CD14-positive monocyte (primary cell): ENCODE results near the gene MAFG. TPM values are rescaled to one million over a fixed set of nuclear protein-coding genes. Genes with fewer than 3 reads are reported as not detected.

Source experiments
- DNase-seq, 3 donors: peaks; one replicate each; pipeline ENCODE4 v3.0.0-alpha.2; 2011 to 2022
- H2AFZ ChIP-seq: 2 replicates; pipeline ENCODE4 v1.6.0; 2012; ENCODE audit warnings: mild to moderate bottlenecking, low read depth, low read length, inconsistent platforms; ENCODE audit not compliant: insufficient read depth, poor library complexity, severe bottlenecking
- H3K27ac ChIP-seq, 2 donors: 1 replicate in 1 of 2; 2 replicates in 1 of 2; pipeline ENCODE4 v1.5.1; 2012 to 2013; ENCODE audit warnings: low read length in 2 of 2, control low read depth in 1 of 2, inconsistent platforms in 1 of 2, low read depth in 1 of 2, mild to moderate bottlenecking in 1 of 2
- H3K27me3 ChIP-seq, 2 donors: one replicate each; pipeline versions ENCODE4 v1.6.0 to v1.6.1; 2011 to 2013; ENCODE audit warnings: low read length in 2 of 2; ENCODE audit not compliant: control insufficient read depth in 2 of 2, insufficient read depth in 2 of 2
- H3K36me3 ChIP-seq, 2 donors: replicated peaks in 1 of 2; 1 replicate in 1 of 2; 2 replicates in 1 of 2; pipeline versions ENCODE4 v1.5.1 to v1.6.1; 2012 to 2013; ENCODE audit warnings: low read length in 2 of 2, control low read depth in 1 of 2, inconsistent platforms in 1 of 2, mild to moderate bottlenecking in 1 of 2; ENCODE audit not compliant: insufficient read depth in 2 of 2, control insufficient read depth in 1 of 2
- H3K4me1 ChIP-seq, 2 donors: 1 replicate in 1 of 2; 2 replicates in 1 of 2; pipeline versions ENCODE4 v1.5.1 to v1.6.1; 2012 to 2013; ENCODE audit warnings: low read length in 2 of 2, control low read depth in 1 of 2, inconsistent platforms in 1 of 2, mild to moderate bottlenecking in 1 of 2, moderate library complexity in 1 of 2; ENCODE audit not compliant: insufficient read depth in 2 of 2, control insufficient read depth in 1 of 2
- H3K4me2 ChIP-seq: replicated peaks from 2 replicates; pipeline ENCODE3; 2012; ENCODE audit warnings: low read length, moderate library complexity, mild to moderate bottlenecking; ENCODE audit not compliant: poor library complexity, severe bottlenecking; ENCODE audit errors: extremely low read depth
- H3K4me3 ChIP-seq, 3 experiments: fragments of 200-600 bp in 1 of 3; sonication (generic) in 1 of 3; replicated peaks in 1 of 3; 1 replicate in 2 of 3; 2 replicates in 1 of 3; pipeline ENCODE4 v1.5.1; 2011 to 2013; ENCODE audit warnings: low read length in 3 of 3, mild to moderate bottlenecking in 3 of 3, control low read depth in 2 of 3, low read depth in 2 of 3, inconsistent platforms in 1 of 3, moderate library complexity in 1 of 3
- H3K79me2 ChIP-seq: 2 replicates; pipeline ENCODE4 v1.6.0; 2012; ENCODE audit warnings: mild to moderate bottlenecking, control low read depth, inconsistent platforms, low read length, moderate library complexity; ENCODE audit not compliant: insufficient read depth
- H3K9ac ChIP-seq: 2 replicates; pipeline ENCODE4 v1.6.0; 2017; ENCODE audit warnings: low read length, mild to moderate bottlenecking; ENCODE audit not compliant: insufficient read depth, poor library complexity, severe bottlenecking
- H3K9me3 ChIP-seq, 2 donors: replicated peaks in 1 of 2; 1 replicate in 1 of 2; 2 replicates in 1 of 2; pipeline versions ENCODE4 v1.5.1 to v1.6.1; 2012 to 2013; ENCODE audit warnings: low read length in 2 of 2, control low read depth in 1 of 2; ENCODE audit not compliant: control insufficient read depth in 1 of 2, insufficient read depth in 1 of 2
- H4K20me1 ChIP-seq: 2 replicates; pipeline ENCODE4 v1.6.0; 2012; ENCODE audit warnings: mild to moderate bottlenecking, low read length, control low read depth, moderate library complexity; ENCODE audit not compliant: insufficient read depth
- H3K27ac Mint-ChIP-seq, 7 donors: one replicate each; pipeline ENCODE4 v1.8.0; 2020; ENCODE audit warnings: mild to moderate bottlenecking in 7 of 7, mixed read lengths in 7 of 7, moderate library complexity in 6 of 7, inconsistent platforms in 2 of 7
- H3K27me3 Mint-ChIP-seq, 3 donors: one replicate each; pipeline ENCODE4 v1.8.0; 2021 to 2022; ENCODE audit warnings: low read depth in 3 of 3, mild to moderate bottlenecking in 3 of 3, mixed read lengths in 3 of 3, moderate library complexity in 3 of 3, inconsistent platforms in 1 of 3
- H3K36me3 Mint-ChIP-seq, 2 donors: one replicate each; pipeline ENCODE4 v1.8.0; 2020; ENCODE audit warnings: mixed read lengths in 2 of 2, inconsistent platforms in 1 of 2, mild to moderate bottlenecking in 1 of 2
- H3K4me1 Mint-ChIP-seq: one replicate; pipeline ENCODE4 v1.8.0; 2020; ENCODE audit warnings: mild to moderate bottlenecking, mixed read lengths
- H3K4me3 Mint-ChIP-seq, 2 donors: one replicate each; pipeline ENCODE4 v1.8.0; 2020; ENCODE audit warnings: mild to moderate bottlenecking in 2 of 2, mixed read lengths in 2 of 2, moderate library complexity in 1 of 2
- H3K9me3 Mint-ChIP-seq, 7 donors: one replicate each; pipeline ENCODE4 v1.8.0; 2020 to 2022; ENCODE audit warnings: mixed read lengths in 7 of 7, mild to moderate bottlenecking in 6 of 7, moderate library complexity in 6 of 7, inconsistent platforms in 2 of 7
- WGBS: methylation state at CpG from one replicate; pipeline ENCODE4 v1.1.5; 2013; ENCODE audit warnings: missing lambda C conversion rate; ENCODE audit not compliant: insufficient coverage; 5-methylcytosine and 5-hydroxymethylcytosine counted together
- intact Hi-C, 2 donors: fragments of 100-400 bp; cut with micrococcal nuclease; formaldehyde crosslinking; loops; one replicate each; pipeline versions ENCODE4 v1.15.0 to v1.15.1; 2023
- polyA plus RNA-seq, 3 donors: library from polyadenylated mRNA; depleted of rRNA in 1 of 3; unstranded in 2 of 3; stranded (reverse) in 1 of 3; fragments of 300-500 nt in 2 of 3; fragments of >200 nt in 1 of 3; fragmentation: Illumina TruSeq in 2 of 3; gene quantifications; 1 replicate in 2 of 3; 2 replicates in 1 of 3; pipeline ENCODE4 v1.2.3, GENCODE V29; 2012 to 2021
- TF ChIP-seq, protein P1 (sequence below): fragments of 200-600 bp; IDR thresholded peaks from one replicate; pipeline ENCODE4 v1.8.0; 2022; ENCODE audit warnings: antibody characterized with exemption, mild to moderate bottlenecking

MAFG gene
- polyA plus RNA-seq, 3 donors, result 7.4 to 66.0 (median 7.6) TPM

DNA sequence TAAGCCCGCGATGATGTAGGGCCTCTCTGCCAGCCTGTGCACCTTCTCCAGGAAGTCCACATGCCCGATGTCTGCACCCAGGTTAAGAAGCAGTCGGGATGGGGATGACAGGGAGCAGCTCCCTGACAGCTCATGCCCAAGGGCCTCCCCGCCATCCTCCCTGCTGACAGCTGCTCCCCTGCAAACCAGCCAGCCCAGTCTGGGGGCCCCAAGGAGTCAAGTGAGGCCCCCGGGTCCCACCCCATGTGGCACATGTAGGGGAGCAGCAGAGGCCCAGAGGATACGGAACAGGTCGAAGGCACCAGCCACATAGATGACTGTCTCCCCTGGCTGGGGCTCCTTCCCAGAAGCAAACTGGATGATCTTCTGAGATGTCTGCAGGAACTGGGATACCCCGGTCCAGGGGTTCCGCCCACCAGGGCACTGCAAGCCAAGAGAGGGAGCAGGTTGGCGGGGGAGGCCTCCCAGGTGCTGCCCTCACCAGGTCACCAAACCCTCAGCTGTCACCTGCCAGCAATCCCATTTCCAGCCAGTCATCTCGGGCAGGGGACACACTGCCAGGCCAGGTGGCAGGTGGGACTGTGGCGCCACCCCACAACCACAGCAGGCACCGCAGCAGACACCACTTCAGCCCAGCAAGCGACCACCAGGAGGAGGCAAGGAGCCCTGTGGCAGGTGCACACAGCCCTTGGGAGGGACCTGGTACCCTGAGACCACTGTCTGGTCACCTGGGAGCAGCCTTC, 20.9 kb downstream of the MAFG start:
- no peak overlapping the region for H3K4me2 ChIP-seq
- no peaks in the 10 kb centered on the region for H3K9me3 ChIP-seq
- no peak overlapping the region for H3K27ac ChIP-seq
- no peak overlapping the region for H2AFZ ChIP-seq
- H3K9ac ChIP-seq, result no peak overlapping the region
- H3K36me3 ChIP-seq, result peaks cover 22 to 31% of the 10 kb centered on the region in 2 donors
- WGBS, result 96% methylated on average over 15 of the region's 15 CpGs
- peaks cover 0 to 3% (median 0%) of the 10 kb centered on the region in 7 donors for H3K9me3 Mint-ChIP-seq
- peaks cover 11% of the 10 kb centered on the region for H3K4me1 Mint-ChIP-seq
- peaks cover 11 to 23% of the 10 kb centered on the region in 2 donors for H3K4me1 ChIP-seq
- peaks cover 15% of the 10 kb centered on the region for H3K79me2 ChIP-seq
- H3K27me3 Mint-ChIP-seq, result peaks cover 6 to 21% (median 11%) of the 10 kb centered on the region in 3 donors
- peaks cover 2 to 11% of the 10 kb centered on the region in 2 donors for H3K27me3 ChIP-seq
- peak overlapping the region in 1 of 7 donors; percentile 36 for H3K27ac Mint-ChIP-seq
- TF ChIP-seq, protein P1, sequence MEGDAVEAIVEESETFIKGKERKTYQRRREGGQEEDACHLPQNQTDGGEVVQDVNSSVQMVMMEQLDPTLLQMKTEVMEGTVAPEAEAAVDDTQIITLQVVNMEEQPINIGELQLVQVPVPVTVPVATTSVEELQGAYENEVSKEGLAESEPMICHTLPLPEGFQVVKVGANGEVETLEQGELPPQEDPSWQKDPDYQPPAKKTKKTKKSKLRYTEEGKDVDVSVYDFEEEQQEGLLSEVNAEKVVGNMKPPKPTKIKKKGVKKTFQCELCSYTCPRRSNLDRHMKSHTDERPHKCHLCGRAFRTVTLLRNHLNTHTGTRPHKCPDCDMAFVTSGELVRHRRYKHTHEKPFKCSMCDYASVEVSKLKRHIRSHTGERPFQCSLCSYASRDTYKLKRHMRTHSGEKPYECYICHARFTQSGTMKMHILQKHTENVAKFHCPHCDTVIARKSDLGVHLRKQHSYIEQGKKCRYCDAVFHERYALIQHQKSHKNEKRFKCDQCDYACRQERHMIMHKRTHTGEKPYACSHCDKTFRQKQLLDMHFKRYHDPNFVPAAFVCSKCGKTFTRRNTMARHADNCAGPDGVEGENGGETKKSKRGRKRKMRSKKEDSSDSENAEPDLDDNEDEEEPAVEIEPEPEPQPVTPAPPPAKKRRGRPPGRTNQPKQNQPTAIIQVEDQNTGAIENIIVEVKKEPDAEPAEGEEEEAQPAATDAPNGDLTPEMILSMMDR, result no peak
- DNase-seq, result no peak
- intact Hi-C loops, result no loop called here
- H4K20me1 ChIP-seq, result peaks cover 14% of the 10 kb centered on the region
- H3K4me3 ChIP-seq, result no peak overlapping the region
- peaks cover 29 to 46% of the 10 kb centered on the region in 2 donors for H3K36me3 Mint-ChIP-seq
- no peak overlapping the region for H3K4me3 Mint-ChIP-seq

DNA sequence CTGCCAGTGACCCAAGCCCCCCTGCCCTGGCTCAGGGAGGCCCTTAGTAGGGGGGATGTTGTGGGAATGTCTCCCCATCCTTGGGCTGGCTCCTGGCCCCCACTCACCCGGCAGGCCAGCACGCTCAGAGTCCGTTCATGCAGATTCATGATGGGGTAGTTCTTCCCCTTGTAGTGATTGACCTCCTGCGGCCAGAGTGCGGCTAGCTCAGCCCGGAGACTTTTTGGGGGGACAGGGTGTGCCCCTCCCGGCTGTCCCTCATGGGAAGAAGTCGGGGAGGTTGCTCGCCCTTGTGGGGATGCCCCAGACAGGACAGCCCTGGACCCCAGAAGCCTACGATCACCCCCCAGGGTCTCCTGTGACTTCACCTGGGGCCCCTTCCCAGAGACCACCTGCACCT, 21.5 kb downstream of the MAFG start:
- peaks cover 33 to 51% of the 10 kb centered on the region in 2 donors for H3K36me3 Mint-ChIP-seq
- H4K20me1 ChIP-seq, result peaks cover 11% of the 10 kb centered on the region
- no peak overlapping the region for H3K4me3 ChIP-seq
- H3K27ac ChIP-seq, result no peak overlapping the region
- H3K27me3 Mint-ChIP-seq, result peaks cover 13 to 27% (median 18%) of the 10 kb centered on the region in 3 donors
- no peak for DNase-seq
- H3K36me3 ChIP-seq, result peaks cover 22 to 31% of the 10 kb centered on the region in 2 donors
- 98% methylated on average over 9 of the region's 10 CpGs for WGBS
- H3K27ac Mint-ChIP-seq, result no peak overlapping the region
- peaks cover 12% of the 10 kb centered on the region for H3K4me1 Mint-ChIP-seq
- no peaks in the 10 kb centered on the region for H3K9me3 ChIP-seq
- intact Hi-C loops, result no loop called here
- H3K9me3 Mint-ChIP-seq, result peaks cover 0 to 10% (median 0%) of the 10 kb centered on the region in 7 donors
- no peak overlapping the region for H3K9ac ChIP-seq
- no peak overlapping the region for H2AFZ ChIP-seq
- TF ChIP-seq, protein P1, result no peak
- H3K79me2 ChIP-seq, result peaks cover 15% of the 10 kb centered on the region
- H3K4me3 Mint-ChIP-seq, result no peak overlapping the region
- no peak overlapping the region for H3K4me2 ChIP-seq
- H3K4me1 ChIP-seq, result peaks cover 10 to 22% of the 10 kb centered on the region in 2 donors
- peaks cover 3 to 17% of the 10 kb centered on the region in 2 donors for H3K27me3 ChIP-seq
